ENCODE results near the gene PKP2. TPM values are rescaled to one million over a fixed set of nuclear protein-coding genes. Genes with fewer than 3 reads are reported as not detected.

PKP2 gene
- total and polyA plus RNA-seq, 4 experiments from 2014 or later = 0.52 to 0.86 (median 0.71) TPM

DNA sequence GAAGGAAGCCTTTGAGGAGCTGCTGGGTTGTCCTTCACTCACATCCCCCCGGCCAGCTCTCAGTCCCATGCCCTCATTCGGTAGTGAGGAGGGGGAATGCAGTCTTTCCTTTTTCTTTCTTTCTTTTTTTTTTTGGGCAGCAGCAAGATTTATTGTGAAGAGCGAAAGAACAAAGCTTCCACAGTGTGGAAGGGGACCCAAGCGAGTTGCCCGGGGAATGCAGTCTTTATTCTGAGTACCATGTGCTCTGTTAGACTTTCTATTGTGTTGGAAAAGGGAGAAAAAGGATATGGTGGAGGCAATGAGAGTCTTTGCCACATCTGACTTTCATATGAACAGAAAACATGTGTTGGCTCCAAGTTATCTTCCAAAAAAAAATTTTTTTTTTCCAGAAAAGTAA lies 111.0 kb downstream of the PKP2 start:
- H3K36me3 Mint-ChIP-seq = no peaks in the 10 kb centered on the region
- H3K4me3 ChIP-seq (ENCODE audit: low read length in 2 of 2) = no peak overlapping the region
- ChIA-PET CTCF (ENCODE audit: partially characterized antibody) (no interaction called here), POLR2A (ENCODE audit: partially characterized antibody) (no interaction called here)
- H3K27me3 Mint-ChIP-seq = peaks cover 0 to 7% of the 10 kb centered on the region in 2 donors
- H3K9me3 Mint-ChIP-seq = peaks cover 0 to 1% (median 0%) of the 10 kb centered on the region in 8 donors
- no peak for DNase-seq
- no peaks in the 10 kb centered on the region for H3K4me1 ChIP-seq (ENCODE audit: insufficient read depth, low read length)
- H3K36me3 ChIP-seq (ENCODE audit: insufficient read depth, low read length) = no peaks in the 10 kb centered on the region
- no peak overlapping the region for H3K4me3 Mint-ChIP-seq
- intact Hi-C loops (cut with micrococcal nuclease) = no loop called here
- no peaks in the 10 kb centered on the region for H3K9me3 ChIP-seq (ENCODE audit: control insufficient read depth in 1 of 2, low read length in 2 of 2)
- peaks cover 5% of the 10 kb centered on the region for H3K27me3 ChIP-seq (ENCODE audit: insufficient read depth, low read length)
- H3K27ac Mint-ChIP-seq = no peak overlapping the region
- H3K27ac ChIP-seq (ENCODE audit: low read depth, low read length) = no peak overlapping the region
- no peaks in the 10 kb centered on the region for H3K4me1 Mint-ChIP-seq

DNA sequence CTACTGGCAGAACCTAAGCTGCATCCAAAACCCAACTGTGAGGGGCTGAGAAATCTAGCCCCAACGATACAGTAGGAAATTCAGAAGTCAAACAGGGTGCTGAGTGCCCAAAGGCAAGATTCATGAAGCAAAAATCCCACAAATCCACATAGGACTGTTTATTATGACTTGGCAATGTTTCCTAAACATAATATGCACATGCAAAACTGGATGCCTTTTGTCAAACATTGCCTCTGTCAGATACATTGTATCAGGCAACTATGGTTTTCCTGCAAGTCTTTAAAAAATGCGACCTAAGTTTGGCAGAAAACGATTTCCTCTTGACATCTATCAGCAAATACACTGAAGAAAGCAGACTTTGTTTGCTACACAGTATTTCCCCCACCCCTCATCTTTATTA lies 113.5 kb downstream of the PKP2 start:
- POLR2A ChIA-PET (ENCODE audit: partially characterized antibody) = no interaction called here
- peaks cover 5 to 8% of the 10 kb centered on the region in 2 donors for H3K27me3 Mint-ChIP-seq

DNA sequence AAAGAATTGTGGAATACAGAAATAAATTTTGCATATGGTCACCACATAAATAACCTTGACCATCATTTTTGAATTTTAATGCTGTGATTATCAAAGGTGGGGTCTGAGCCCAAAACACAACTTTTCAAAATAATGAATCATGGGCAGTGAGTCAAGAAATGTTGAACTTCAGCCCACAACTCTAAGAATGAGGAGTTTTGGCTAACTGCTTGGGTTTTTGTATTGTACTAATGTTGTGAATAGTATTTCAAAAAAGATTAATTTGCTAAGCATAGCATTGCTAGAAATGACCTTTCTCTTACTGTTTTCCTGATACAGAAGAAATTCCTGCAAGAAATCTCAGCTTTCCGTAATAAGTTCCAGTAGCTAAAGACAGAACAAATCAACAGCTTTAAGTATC lies 116.5 kb downstream of the PKP2 start:
- H3K27ac ChIP-seq (ENCODE audit: low read depth, low read length) = no peak overlapping the region
- Mint-ChIP-seq H3K27me3 (peaks cover 11 to 17% of the 10 kb centered on the region in 2 donors), H3K27ac (no peak overlapping the region), H3K4me1 (no peaks in the 10 kb centered on the region), H3K4me3 (no peak overlapping the region), H3K9me3 (no peaks in the 10 kb centered on the region), H3K36me3 (no peaks in the 10 kb centered on the region)
- no peak for DNase-seq
- H3K27me3 ChIP-seq (ENCODE audit: insufficient read depth, low read length) = peaks cover 5% of the 10 kb centered on the region
- no peaks in the 10 kb centered on the region for H3K4me1 ChIP-seq (ENCODE audit: insufficient read depth, low read length)
- intact Hi-C loops (cut with micrococcal nuclease) = no loop called here
- ChIA-PET CTCF (ENCODE audit: partially characterized antibody) (no interaction called here), POLR2A (ENCODE audit: partially characterized antibody) (no interaction called here)
- no peaks in the 10 kb centered on the region for H3K36me3 ChIP-seq (ENCODE audit: insufficient read depth, low read length)
- no peaks in the 10 kb centered on the region for H3K9me3 ChIP-seq (ENCODE audit: control insufficient read depth in 1 of 2, low read length in 2 of 2)
- no peak overlapping the region for H3K4me3 ChIP-seq (ENCODE audit: low read length in 2 of 2)

More for the DNA sequence above, 113.5 kb downstream of the PKP2 start:
- H3K36me3 ChIP-seq (ENCODE audit: insufficient read depth, low read length) = no peaks in the 10 kb centered on the region
- Mint-ChIP-seq H3K36me3 (no peaks in the 10 kb centered on the region), H3K9me3 (peaks cover 0 to 1% (median 0%) of the 10 kb centered on the region in 8 donors), H3K27ac (no peak overlapping the region), H3K4me3 (no peak overlapping the region), H3K4me1 (no peaks in the 10 kb centered on the region)
- no peak for DNase-seq
- peaks cover 5% of the 10 kb centered on the region for H3K27me3 ChIP-seq (ENCODE audit: insufficient read depth, low read length)
- H3K9me3 ChIP-seq (ENCODE audit: control insufficient read depth in 1 of 2, low read length in 2 of 2) = no peaks in the 10 kb centered on the region
- H3K4me3 ChIP-seq (ENCODE audit: low read length in 2 of 2) = no peak overlapping the region
- H3K27ac ChIP-seq (ENCODE audit: low read depth, low read length) = no peak overlapping the region
- no peaks in the 10 kb centered on the region for H3K4me1 ChIP-seq (ENCODE audit: insufficient read depth, low read length)
- CTCF ChIA-PET (ENCODE audit: partially characterized antibody) = no interaction called here
- intact Hi-C loops (cut with micrococcal nuclease) = no loop called here

DNA sequence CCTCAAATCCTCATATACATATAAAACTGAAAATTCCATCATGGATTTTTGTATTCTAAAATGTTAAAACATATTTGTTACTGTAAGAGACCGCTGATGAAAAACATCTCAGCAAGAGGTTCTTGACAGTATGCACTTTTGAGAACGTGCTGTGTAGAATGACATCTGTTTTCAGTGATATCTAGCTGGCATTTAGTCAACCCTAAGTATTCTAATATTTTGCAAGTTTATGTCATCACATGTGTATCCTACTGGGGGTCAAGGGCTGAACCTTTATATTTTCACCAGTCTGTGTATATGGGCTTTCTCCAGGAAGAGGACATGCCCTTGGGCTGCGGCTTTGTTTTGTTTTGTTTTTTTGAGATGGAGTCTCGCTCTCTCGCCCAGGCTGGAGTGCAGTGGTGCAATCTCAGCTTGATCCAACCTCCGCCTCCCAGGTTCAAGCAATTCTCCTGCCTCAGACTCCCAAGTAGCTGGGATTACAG lies 118.8 kb downstream of the PKP2 start:
- no peak overlapping the region for H3K27ac ChIP-seq (ENCODE audit: low read depth, low read length)
- H3K27me3 Mint-ChIP-seq = peaks cover 11 to 19% of the 10 kb centered on the region in 2 donors
- H3K4me1 Mint-ChIP-seq = no peaks in the 10 kb centered on the region
- no peak overlapping the region for H3K4me3 ChIP-seq (ENCODE audit: low read length in 2 of 2)
- H3K9me3 Mint-ChIP-seq = no peaks in the 10 kb centered on the region
- no peaks in the 10 kb centered on the region for H3K9me3 ChIP-seq (ENCODE audit: control insufficient read depth in 1 of 2, low read length in 2 of 2)
- POLR2A ChIA-PET (ENCODE audit: partially characterized antibody) = no interaction called here
- H3K27ac Mint-ChIP-seq = no peak overlapping the region
- CTCF ChIA-PET (ENCODE audit: partially characterized antibody) = no interaction called here
- no peaks in the 10 kb centered on the region for H3K4me1 ChIP-seq (ENCODE audit: insufficient read depth, low read length)
- no peak overlapping the region for H3K4me3 Mint-ChIP-seq
- no peaks in the 10 kb centered on the region for H3K36me3 ChIP-seq (ENCODE audit: insufficient read depth, low read length)
- no peak for DNase-seq
- intact Hi-C loops (cut with micrococcal nuclease) = no loop called here
- H3K27me3 ChIP-seq (ENCODE audit: insufficient read depth, low read length) = peaks cover 5% of the 10 kb centered on the region
- H3K36me3 Mint-ChIP-seq = no peaks in the 10 kb centered on the region

DNA sequence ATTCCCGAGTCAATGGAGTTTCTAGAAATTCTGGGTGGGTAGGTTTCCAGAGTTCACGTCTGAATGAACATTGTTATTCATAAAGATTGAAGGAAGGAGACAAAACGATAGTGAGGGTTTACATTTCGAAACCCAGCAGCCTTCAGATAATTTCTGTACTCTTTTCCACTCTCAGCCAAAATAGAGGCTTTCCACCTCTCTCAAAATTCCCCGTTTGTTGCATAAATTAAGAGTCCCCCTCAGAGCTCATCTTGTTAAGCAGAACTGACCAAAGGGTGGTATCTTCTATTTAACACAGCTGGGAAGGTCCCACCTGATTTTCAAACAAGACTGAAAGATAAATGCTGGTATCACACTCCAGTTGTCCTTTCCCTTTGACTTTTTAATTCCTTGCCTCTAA lies 119.4 kb downstream of the PKP2 start:
- no peaks in the 10 kb centered on the region for H3K4me1 Mint-ChIP-seq
- H3K4me3 Mint-ChIP-seq = no peak overlapping the region
- no peaks in the 10 kb centered on the region for H3K9me3 ChIP-seq (ENCODE audit: control insufficient read depth in 1 of 2, low read length in 2 of 2)
- H3K9me3 Mint-ChIP-seq = no peaks in the 10 kb centered on the region
- no peak overlapping the region for H3K4me3 ChIP-seq (ENCODE audit: low read length in 2 of 2)
- DNase-seq = no peak
- POLR2A ChIA-PET (ENCODE audit: partially characterized antibody) = no interaction called here
- no peaks in the 10 kb centered on the region for H3K4me1 ChIP-seq (ENCODE audit: insufficient read depth, low read length)
- no peaks in the 10 kb centered on the region for H3K36me3 Mint-ChIP-seq
- CTCF ChIA-PET (ENCODE audit: partially characterized antibody) = no interaction called here
- H3K27me3 Mint-ChIP-seq = peaks cover 11 to 25% of the 10 kb centered on the region in 2 donors
- H3K27ac ChIP-seq (ENCODE audit: low read depth, low read length) = no peak overlapping the region
- intact Hi-C loops (cut with micrococcal nuclease) = no loop called here
- no peaks in the 10 kb centered on the region for H3K36me3 ChIP-seq (ENCODE audit: insufficient read depth, low read length)
- H3K27me3 ChIP-seq (ENCODE audit: insufficient read depth, low read length) = peaks cover 5% of the 10 kb centered on the region
- no peak overlapping the region for H3K27ac Mint-ChIP-seq

DNA sequence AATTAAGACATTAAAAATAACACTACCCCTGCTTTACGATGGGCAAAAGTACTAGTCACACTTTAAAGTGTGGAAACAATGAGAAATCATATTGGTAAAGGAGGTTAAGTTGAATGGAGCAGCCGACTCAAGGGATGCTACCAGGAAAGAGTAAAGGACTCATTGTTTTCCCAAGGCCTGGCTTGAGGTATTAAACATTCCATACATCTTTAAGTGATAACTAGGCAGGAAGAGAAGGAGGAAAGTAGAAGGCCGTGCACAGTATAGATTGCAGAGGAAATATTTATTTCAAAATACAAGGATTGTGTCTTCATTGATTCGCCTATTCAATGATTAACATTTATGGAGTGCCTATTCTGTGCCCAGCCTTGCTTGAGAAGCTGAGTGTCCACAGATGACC lies 120.3 kb downstream of the PKP2 start:
- Histone ChIP-seq H3K9me3 (ENCODE audit: control insufficient read depth in 1 of 2, low read length in 2 of 2) (no peaks in the 10 kb centered on the region), H3K27me3 (ENCODE audit: insufficient read depth, low read length) (peaks cover 5% of the 10 kb centered on the region), H3K4me1 (ENCODE audit: insufficient read depth, low read length) (no peaks in the 10 kb centered on the region), H3K36me3 (ENCODE audit: insufficient read depth, low read length) (no peaks in the 10 kb centered on the region), H3K27ac (ENCODE audit: low read depth, low read length) (no peak overlapping the region), H3K4me3 (ENCODE audit: low read length in 2 of 2) (no peak overlapping the region)
- no peak overlapping the region for H3K27ac Mint-ChIP-seq
- H3K9me3 Mint-ChIP-seq = no peaks in the 10 kb centered on the region
- H3K4me1 Mint-ChIP-seq = no peaks in the 10 kb centered on the region
- CTCF ChIA-PET (ENCODE audit: partially characterized antibody) = no interaction called here
- H3K36me3 Mint-ChIP-seq = no peaks in the 10 kb centered on the region
- no peak for DNase-seq
- POLR2A ChIA-PET (ENCODE audit: partially characterized antibody) = no interaction called here
- intact Hi-C loops (cut with micrococcal nuclease) = no loop called here
- no peak overlapping the region for H3K4me3 Mint-ChIP-seq
- peaks cover 11 to 27% of the 10 kb centered on the region in 2 donors for H3K27me3 Mint-ChIP-seq

DNA sequence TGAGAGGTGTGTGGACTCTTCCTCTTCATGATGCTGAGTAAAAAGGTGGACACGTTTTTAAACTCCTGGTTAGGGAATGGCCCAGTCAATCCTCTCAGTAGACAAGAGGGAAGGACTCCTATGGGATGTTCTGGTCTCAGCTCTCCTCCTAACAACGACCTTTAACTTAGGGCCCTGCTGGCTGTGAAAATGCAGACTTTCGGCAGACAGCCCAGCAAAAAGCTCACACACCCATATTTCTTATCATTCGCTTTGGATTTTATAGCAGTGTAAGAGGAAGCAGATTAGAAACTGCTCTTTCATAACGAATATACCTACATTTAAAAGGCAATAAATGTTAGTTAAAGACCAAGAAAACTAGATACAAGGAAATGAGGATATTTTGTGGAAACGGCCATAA lies 122.9 kb downstream of the PKP2 start:
- H3K4me1 ChIP-seq (ENCODE audit: insufficient read depth, low read length) = no peaks in the 10 kb centered on the region
- H3K36me3 ChIP-seq (ENCODE audit: insufficient read depth, low read length) = no peaks in the 10 kb centered on the region
- H3K4me3 ChIP-seq (ENCODE audit: low read length in 2 of 2) = no peak overlapping the region
- H3K27ac ChIP-seq (ENCODE audit: low read depth, low read length) = no peak overlapping the region
- ChIA-PET CTCF (ENCODE audit: partially characterized antibody) (no interaction called here), POLR2A (ENCODE audit: partially characterized antibody) (no interaction called here)
- no peaks in the 10 kb centered on the region for H3K27me3 ChIP-seq (ENCODE audit: insufficient read depth, low read length)
- Mint-ChIP-seq H3K4me3 (no peak overlapping the region), H3K9me3 (no peaks in the 10 kb centered on the region), H3K4me1 (no peaks in the 10 kb centered on the region), H3K27ac (no peak overlapping the region), H3K27me3 (peaks cover 15 to 27% of the 10 kb centered on the region in 2 donors), H3K36me3 (no peaks in the 10 kb centered on the region)
- DNase-seq = no peak
- intact Hi-C loops (cut with micrococcal nuclease) = no loop called here
- H3K9me3 ChIP-seq (ENCODE audit: control insufficient read depth in 1 of 2, low read length in 2 of 2) = no peaks in the 10 kb centered on the region

DNA sequence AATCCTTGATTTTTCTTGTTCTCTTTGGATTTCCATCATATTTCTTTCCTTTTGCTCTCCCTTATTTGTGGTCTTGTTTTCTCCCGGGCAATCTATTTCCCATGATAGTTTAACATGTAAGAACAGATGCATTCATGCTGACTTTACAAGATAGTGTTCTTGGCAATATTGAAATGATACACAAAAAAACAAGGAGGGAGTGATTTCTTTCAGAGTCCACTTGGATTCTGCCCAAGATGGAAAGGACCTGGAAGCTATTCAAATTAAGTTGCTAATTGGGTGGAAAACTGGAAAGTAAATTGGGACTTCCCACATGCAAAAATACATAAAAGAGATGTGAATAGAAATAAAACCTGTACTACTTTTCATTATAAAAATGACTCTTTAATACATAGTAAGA lies 126.4 kb downstream of the PKP2 start:
- no peak overlapping the region for H3K4me3 ChIP-seq (ENCODE audit: low read length in 2 of 2)
- no peak overlapping the region for H3K27ac Mint-ChIP-seq
- H3K27me3 Mint-ChIP-seq = peaks cover 13 to 27% of the 10 kb centered on the region in 2 donors
- H3K36me3 ChIP-seq (ENCODE audit: insufficient read depth, low read length) = no peaks in the 10 kb centered on the region
- H3K27ac ChIP-seq (ENCODE audit: low read depth, low read length) = no peak overlapping the region
- intact Hi-C loops (cut with micrococcal nuclease) = no loop called here
- no peak for DNase-seq
- H3K4me1 Mint-ChIP-seq = no peaks in the 10 kb centered on the region
- H3K4me3 Mint-ChIP-seq = no peak overlapping the region
- ChIA-PET CTCF (ENCODE audit: partially characterized antibody) (interaction anchor here (0.7 kb wide), 1 partner anchor 14 kb away, joined by 3 read pairs; the partner anchor contains the start of gene YARS2), POLR2A (ENCODE audit: partially characterized antibody) (no interaction called here)
- no peaks in the 10 kb centered on the region for H3K27me3 ChIP-seq (ENCODE audit: insufficient read depth, low read length)
- H3K36me3 Mint-ChIP-seq = no peaks in the 10 kb centered on the region
- no peaks in the 10 kb centered on the region for H3K9me3 ChIP-seq (ENCODE audit: control insufficient read depth in 1 of 2, low read length in 2 of 2)
- H3K9me3 Mint-ChIP-seq = no peaks in the 10 kb centered on the region
- H3K4me1 ChIP-seq (ENCODE audit: insufficient read depth, low read length) = no peaks in the 10 kb centered on the region
